ENCODE results near the gene IL1RAPL1. TPM values are rescaled to one million over a fixed set of nuclear protein-coding genes. Genes with fewer than 3 reads are reported as not detected.

IL1RAPL1 gene
- total RNA-seq, 1 donor from 2014 or later, result 0.16 TPM

- no peak overlapping the region for H2AFZ ChIP-seq (ENCODE audit: low read depth, low read length)
- no peak overlapping the region for H3K9ac ChIP-seq (ENCODE audit: low read length)
- H3K27ac Mint-ChIP-seq (ENCODE audit: unreplicated experiment), result no peak overlapping the region
- DNase-seq (ENCODE audit: low read depth) (no peak), FAIRE-seq (peak; percentile 45)
- no peaks in the 10 kb centered on the region for H3K36me3 Mint-ChIP-seq (ENCODE audit: low read depth, unreplicated experiment)
- H3K4me1 Mint-ChIP-seq (ENCODE audit: low read depth, unreplicated experiment), result no peaks in the 10 kb centered on the region
- H3K4me1 ChIP-seq (ENCODE audit: insufficient read depth, low read length), result no peaks in the 10 kb centered on the region
- H3K9me3 ChIP-seq (ENCODE audit: insufficient read depth, low read depth, low read length), result no peaks in the 10 kb centered on the region
- no peaks in the 10 kb centered on the region for H3K79me2 ChIP-seq (ENCODE audit: insufficient read depth, low read length)
- no peak overlapping the region for H3K4me3 ChIP-seq (ENCODE audit: insufficient read depth, low read depth, low read length)
- TF ChIP-seq EZH2 (IDR thresholded peaks at IDR 0.05; ENCODE audit: insufficient read depth, low read length) (no peak), CTCF (IDR thresholded peaks at IDR 0.05; ENCODE audit: insufficient read depth, low read depth, low read length) (no peak)
- no peaks in the 10 kb centered on the region for H3K27me3 ChIP-seq (ENCODE audit: insufficient read depth, low read length)
- no peaks in the 10 kb centered on the region for H4K20me1 ChIP-seq (ENCODE audit: insufficient read depth, low read length)
- no peaks in the 10 kb centered on the region for H3K36me3 ChIP-seq (ENCODE audit: insufficient read depth, low read length)
- no peak overlapping the region for H3K27ac ChIP-seq (ENCODE audit: low read depth, low read length)
- H3K27me3 Mint-ChIP-seq (ENCODE audit: low read depth, unreplicated experiment), result no peaks in the 10 kb centered on the region
- no peaks in the 10 kb centered on the region for H3K9me3 Mint-ChIP-seq (ENCODE audit: unreplicated experiment)
- H3K4me2 ChIP-seq (ENCODE audit: low read length), result no peak overlapping the region
- H3K4me3 Mint-ChIP-seq (ENCODE audit: unreplicated experiment), result no peak overlapping the region
Observed at GRCh38 chrX:28649541-28649940, 62.3 kb downstream of the IL1RAPL1 start.

GRCh38 chrX:28651186-28651585, 63.9 kb downstream of the IL1RAPL1 start:
- no peaks in the 10 kb centered on the region for H3K9me3 Mint-ChIP-seq (ENCODE audit: unreplicated experiment)
- no peak overlapping the region for H3K4me3 Mint-ChIP-seq (ENCODE audit: unreplicated experiment)
- Histone ChIP-seq H3K9ac (ENCODE audit: low read length) (no peak overlapping the region), H3K4me1 (ENCODE audit: insufficient read depth, low read length) (no peaks in the 10 kb centered on the region), H3K36me3 (ENCODE audit: insufficient read depth, low read length) (no peaks in the 10 kb centered on the region), H3K4me2 (ENCODE audit: low read length) (no peak overlapping the region), H3K9me3 (ENCODE audit: insufficient read depth, low read depth, low read length) (no peaks in the 10 kb centered on the region), H3K27ac (ENCODE audit: low read depth, low read length) (no peak overlapping the region), H3K4me3 (ENCODE audit: insufficient read depth, low read depth, low read length) (no peak overlapping the region), H2AFZ (ENCODE audit: low read depth, low read length) (no peak overlapping the region), H3K27me3 (ENCODE audit: insufficient read depth, low read length) (no peaks in the 10 kb centered on the region), H4K20me1 (ENCODE audit: insufficient read depth, low read length) (no peaks in the 10 kb centered on the region), H3K79me2 (ENCODE audit: insufficient read depth, low read length) (no peaks in the 10 kb centered on the region)
- H3K4me1 Mint-ChIP-seq (ENCODE audit: low read depth, unreplicated experiment), result no peaks in the 10 kb centered on the region
- H3K36me3 Mint-ChIP-seq (ENCODE audit: low read depth, unreplicated experiment), result no peaks in the 10 kb centered on the region
- H3K27ac Mint-ChIP-seq (ENCODE audit: unreplicated experiment), result no peak overlapping the region
- no peaks in the 10 kb centered on the region for H3K27me3 Mint-ChIP-seq (ENCODE audit: low read depth, unreplicated experiment)
- FAIRE-seq (peak; percentile 88), DNase-seq (ENCODE audit: low read depth) (no peak)
- TF ChIP-seq EZH2 (IDR thresholded peaks at IDR 0.05; ENCODE audit: insufficient read depth, low read length), result no peak
- no peak for TF ChIP-seq CTCF (IDR thresholded peaks at IDR 0.05; ENCODE audit: insufficient read depth, low read depth, low read length)

GRCh38 chrX:28659269-28659668, 72.0 kb downstream of the IL1RAPL1 start:
- H3K79me2 ChIP-seq (ENCODE audit: insufficient read depth, low read length), result no peaks in the 10 kb centered on the region
- H3K27ac Mint-ChIP-seq (ENCODE audit: unreplicated experiment), result no peak overlapping the region
- H2AFZ ChIP-seq (ENCODE audit: low read depth, low read length), result no peak overlapping the region
- no peaks in the 10 kb centered on the region for H4K20me1 ChIP-seq (ENCODE audit: insufficient read depth, low read length)
- H3K9ac ChIP-seq (ENCODE audit: low read length), result no peak overlapping the region
- FAIRE-seq (no peak), DNase-seq (ENCODE audit: low read depth) (no peak)
- no peaks in the 10 kb centered on the region for H3K36me3 ChIP-seq (ENCODE audit: insufficient read depth, low read length)
- no peak overlapping the region for H3K4me2 ChIP-seq (ENCODE audit: low read length)
- H3K9me3 Mint-ChIP-seq (ENCODE audit: unreplicated experiment), result peaks cover 2% of the 10 kb centered on the region
- no peaks in the 10 kb centered on the region for H3K27me3 Mint-ChIP-seq (ENCODE audit: low read depth, unreplicated experiment)
- no peaks in the 10 kb centered on the region for H3K4me1 Mint-ChIP-seq (ENCODE audit: low read depth, unreplicated experiment)
- no peak for TF ChIP-seq CTCF (IDR thresholded peaks at IDR 0.05; ENCODE audit: insufficient read depth, low read depth, low read length)
- no peak for TF ChIP-seq EZH2 (IDR thresholded peaks at IDR 0.05; ENCODE audit: insufficient read depth, low read length)
- H3K4me1 ChIP-seq (ENCODE audit: insufficient read depth, low read length), result no peaks in the 10 kb centered on the region
- no peak overlapping the region for H3K4me3 ChIP-seq (ENCODE audit: insufficient read depth, low read depth, low read length)
- no peak overlapping the region for H3K4me3 Mint-ChIP-seq (ENCODE audit: unreplicated experiment)
- H3K36me3 Mint-ChIP-seq (ENCODE audit: low read depth, unreplicated experiment), result no peaks in the 10 kb centered on the region
- H3K27ac ChIP-seq (ENCODE audit: low read depth, low read length), result no peak overlapping the region
- no peaks in the 10 kb centered on the region for H3K9me3 ChIP-seq (ENCODE audit: insufficient read depth, low read depth, low read length)
- no peaks in the 10 kb centered on the region for H3K27me3 ChIP-seq (ENCODE audit: insufficient read depth, low read length)
